Suprapubic skin (tissue), 4 donors: Measurements from ENCODE around the gene RTF2. TPM values are rescaled to one million over a fixed set of nuclear protein-coding genes. Genes with fewer than 3 reads are reported as not detected.
"Not testable (repeated sequence)": the region's sequence is repeated elsewhere in the genome, so short reads cannot be mapped to it uniquely, and the experiment has no call there.

ENCODE experiments used
- DNase-seq, 2 donors: peaks; one replicate each; pipeline ENCODE4 v3.0.0-alpha.2; 2019; ENCODE audit warnings: low spot score in 2 of 2
- H3K27ac ChIP-seq: fragments of 200-600 bp; sonication (generic); one replicate; pipeline ENCODE4 v1.5.1; 2019
- H3K27me3 ChIP-seq: fragments of 200-600 bp; sonication (generic); one replicate; pipeline ENCODE4 v1.5.1; 2019
- H3K36me3 ChIP-seq: fragments of 200-600 bp; sonication (generic); one replicate; pipeline ENCODE4 v1.5.1; 2019
- H3K4me1 ChIP-seq: fragments of 200-600 bp; sonication (generic); one replicate; pipeline ENCODE4 v1.5.1; 2019
- H3K4me3 ChIP-seq: fragments of 200-600 bp; sonication (generic); one replicate; pipeline ENCODE4 v1.5.1; 2019; ENCODE audit warnings: mild to moderate bottlenecking
- H3K9me3 ChIP-seq: fragments of 200-600 bp; sonication (generic); one replicate; pipeline ENCODE4 v1.5.1; 2019
- EP300 ChIP-seq: sonication (generic); formaldehyde crosslinking; IDR thresholded peaks from one replicate; pipeline ENCODE4 v1.6.1; 2017; ENCODE audit warnings: antibody characterized with exemption
- POLR2A ChIP-seq, 2 donors: fragments of 450-650 bp; IDR thresholded peaks; one replicate each; pipeline ENCODE4 v1.6.1; 2017; ENCODE audit warnings: antibody characterized with exemption in 2 of 2, mild to moderate bottlenecking in 2 of 2, moderate library complexity in 2 of 2
- POLR2AphosphoS5 ChIP-seq, 3 donors: sonication (generic); formaldehyde crosslinking; IDR thresholded peaks; one replicate each; pipeline ENCODE4 v1.6.1; 2017; ENCODE audit warnings: antibody characterized with exemption in 3 of 3
- WGBS: methylation state at CpG from one replicate; pipeline ENCODE4 v1.1.5; 2018; 5-methylcytosine and 5-hydroxymethylcytosine counted together
- total RNA-seq, 4 donors: library from RNA; depleted of rRNA; stranded (reverse); fragments of >200 nt; gene quantifications; one replicate each; pipeline ENCODE4 v1.1.0, GENCODE V29; 2016
- TF ChIP-seq, protein P1 (sequence below), 2 donors: fragments of 200-600 bp in 1 of 2; fragments of 450-650 bp in 1 of 2; sonication (generic) in 1 of 2; IDR thresholded peaks; one replicate each; pipeline ENCODE4 v1.5.1; 2016 to 2019; ENCODE audit warnings: antibody characterized with exemption in 2 of 2, mild to moderate bottlenecking in 1 of 2, moderate library complexity in 1 of 2

Gene RTF2
- total RNA-seq, 4 donors from 2014 or later, result 42.9 to 57.0 (median 47.0) TPM

- TF ChIP-seq, protein P1, sequence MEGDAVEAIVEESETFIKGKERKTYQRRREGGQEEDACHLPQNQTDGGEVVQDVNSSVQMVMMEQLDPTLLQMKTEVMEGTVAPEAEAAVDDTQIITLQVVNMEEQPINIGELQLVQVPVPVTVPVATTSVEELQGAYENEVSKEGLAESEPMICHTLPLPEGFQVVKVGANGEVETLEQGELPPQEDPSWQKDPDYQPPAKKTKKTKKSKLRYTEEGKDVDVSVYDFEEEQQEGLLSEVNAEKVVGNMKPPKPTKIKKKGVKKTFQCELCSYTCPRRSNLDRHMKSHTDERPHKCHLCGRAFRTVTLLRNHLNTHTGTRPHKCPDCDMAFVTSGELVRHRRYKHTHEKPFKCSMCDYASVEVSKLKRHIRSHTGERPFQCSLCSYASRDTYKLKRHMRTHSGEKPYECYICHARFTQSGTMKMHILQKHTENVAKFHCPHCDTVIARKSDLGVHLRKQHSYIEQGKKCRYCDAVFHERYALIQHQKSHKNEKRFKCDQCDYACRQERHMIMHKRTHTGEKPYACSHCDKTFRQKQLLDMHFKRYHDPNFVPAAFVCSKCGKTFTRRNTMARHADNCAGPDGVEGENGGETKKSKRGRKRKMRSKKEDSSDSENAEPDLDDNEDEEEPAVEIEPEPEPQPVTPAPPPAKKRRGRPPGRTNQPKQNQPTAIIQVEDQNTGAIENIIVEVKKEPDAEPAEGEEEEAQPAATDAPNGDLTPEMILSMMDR (IDR thresholded peaks at IDR 0.05), result no peak
- no peak overlapping the region for H3K27ac ChIP-seq
- H3K9me3 ChIP-seq, result peaks cover 16% of the 10 kb centered on the region
- 95% methylated on average over 14 of the region's 14 CpGs for WGBS
- H3K36me3 ChIP-seq, result peaks cover 72% of the 10 kb centered on the region
- peak; percentile 37 to 74 for DNase-seq
- H3K4me3 ChIP-seq, result no peak overlapping the region
- H3K27me3 ChIP-seq, result no peaks in the 10 kb centered on the region
- H3K4me1 ChIP-seq, result no peaks in the 10 kb centered on the region
These were observed 49.7 kb downstream of the RTF2 start for GRCh38 chr20:56518126-56518525.

DNA sequence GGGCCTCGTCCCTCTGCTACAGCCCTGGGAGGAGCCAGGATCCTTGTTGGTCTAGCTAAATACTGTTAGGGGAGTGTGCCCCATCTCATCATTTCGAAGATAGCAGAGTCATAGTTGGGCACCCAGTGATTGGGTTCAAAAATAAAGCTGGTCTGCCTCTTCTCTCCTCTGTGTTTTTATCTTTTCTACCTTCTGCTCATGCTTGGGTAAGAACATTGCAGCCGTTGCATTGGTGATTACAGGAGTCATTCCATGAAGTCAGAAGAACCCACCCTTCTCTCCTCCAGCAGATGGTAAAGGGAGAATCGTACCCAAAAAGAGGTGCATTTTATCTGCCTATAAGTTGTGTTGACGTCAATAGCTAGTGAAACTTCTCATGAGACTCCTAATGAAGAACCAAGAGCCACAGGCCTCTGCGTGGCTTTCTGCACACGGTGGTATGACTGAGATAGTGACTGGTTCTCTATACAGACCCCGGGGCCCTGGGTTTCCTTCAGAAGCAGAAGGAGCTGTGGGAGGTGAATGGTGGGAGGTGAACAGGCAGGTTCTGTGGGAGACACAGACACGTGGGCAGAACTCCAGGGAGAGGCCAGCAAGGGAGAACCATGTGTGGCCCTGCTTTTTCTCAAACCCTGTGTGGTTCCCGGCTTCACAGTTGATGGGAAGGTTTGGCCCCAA is 50.4 kb downstream of the RTF2 start:
- Histone ChIP-seq H3K4me1 (no peaks in the 10 kb centered on the region), H3K9me3 (peaks cover 16% of the 10 kb centered on the region), H3K27ac (no peak overlapping the region), H3K36me3 (peaks cover 65% of the 10 kb centered on the region), H3K27me3 (no peaks in the 10 kb centered on the region), H3K4me3 (no peak overlapping the region)
- DNase-seq, result peak; percentile 15 to 67
- WGBS, result 92% methylated on average over 10 of the region's 10 CpGs
- TF ChIP-seq EP300 (no peak), POLR2AphosphoS5 (IDR thresholded peaks at IDR 0.05) (no peak), POLR2A (IDR thresholded peaks at IDR 0.05) (no peak)
- TF ChIP-seq, protein P1 (IDR thresholded peaks at IDR 0.05), result no peak

- no peak overlapping the region for H3K4me3 ChIP-seq
- peak; percentile 21 to 31 for DNase-seq
- TF ChIP-seq POLR2AphosphoS5 (IDR thresholded peaks at IDR 0.05) (no peak), POLR2A (IDR thresholded peaks at IDR 0.05) (no peak), EP300 (no peak)
- TF ChIP-seq, protein P1 (IDR thresholded peaks at IDR 0.05), result no peak
- no peaks in the 10 kb centered on the region for H3K27me3 ChIP-seq
- 94% methylated on average over 10 of the region's 10 CpGs for WGBS
- no peak overlapping the region for H3K27ac ChIP-seq
- H3K4me1 ChIP-seq, result no peaks in the 10 kb centered on the region
- peaks cover 16% of the 10 kb centered on the region for H3K9me3 ChIP-seq
- peaks cover 60% of the 10 kb centered on the region for H3K36me3 ChIP-seq
These were observed 51.1 kb downstream of the RTF2 start for GRCh38 chr20:56519551-56519950.

DNA sequence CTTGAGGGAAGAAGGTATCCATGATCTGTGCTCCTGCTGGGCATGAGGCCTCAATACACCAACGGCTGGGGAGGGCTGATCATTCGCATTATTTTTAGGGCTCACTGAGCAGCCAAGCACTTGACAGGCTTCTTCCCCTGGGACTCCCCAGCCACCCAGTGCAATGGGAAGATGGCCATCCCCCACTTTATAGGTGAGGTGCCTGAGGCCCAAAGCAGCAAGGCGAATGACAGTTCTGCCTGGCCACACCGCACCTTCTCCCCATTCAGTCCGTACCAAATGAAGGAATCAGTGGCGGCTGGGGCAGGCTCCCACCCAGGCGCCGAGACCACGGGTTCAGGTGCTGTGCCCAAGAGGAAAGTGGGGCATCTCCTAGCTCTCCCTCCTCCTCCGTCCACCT is 51.8 kb downstream of the RTF2 start:
- DNase-seq, result peak; percentile 33 to 40
- Histone ChIP-seq H3K36me3 (peaks cover 58% of the 10 kb centered on the region), H3K27ac (no peak overlapping the region), H3K4me1 (no peaks in the 10 kb centered on the region), H3K4me3 (no peak overlapping the region), H3K9me3 (peaks cover 16% of the 10 kb centered on the region), H3K27me3 (no peaks in the 10 kb centered on the region)
- WGBS, result 100% methylated on average over 9 of the region's 10 CpGs
- no peak for TF ChIP-seq POLR2A (IDR thresholded peaks at IDR 0.05)

DNA sequence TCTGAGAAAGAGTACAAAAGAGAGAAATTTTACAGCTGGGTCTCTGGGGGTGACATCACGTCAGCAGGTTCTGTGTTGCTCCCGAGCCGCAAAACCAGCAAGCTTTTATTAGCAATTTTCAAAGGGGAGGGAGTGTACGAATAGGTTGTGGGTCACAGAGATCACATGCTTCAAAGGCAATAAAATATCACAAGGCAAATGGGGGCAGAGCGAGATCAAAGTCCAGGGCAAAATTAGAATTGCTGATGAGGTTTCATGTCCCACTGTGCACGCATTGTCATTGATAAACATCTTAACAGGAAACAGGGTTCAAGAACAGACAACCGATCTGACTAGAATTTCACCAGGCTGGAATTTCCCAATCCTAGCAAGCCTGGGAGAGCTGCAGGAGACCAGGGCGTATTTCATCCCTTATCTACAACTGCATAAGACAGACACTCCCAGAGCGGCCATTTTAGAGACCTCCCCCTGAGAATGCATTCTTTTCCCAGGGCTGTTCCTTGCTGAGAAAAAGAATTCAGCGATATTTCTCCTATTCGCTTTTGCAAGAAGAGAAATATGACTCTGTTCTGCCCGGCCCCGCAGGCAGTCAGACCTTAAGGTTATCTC is 52.4 kb downstream of the RTF2 start:
- WGBS, result 89% methylated on average over 13 of the region's 13 CpGs
- Histone ChIP-seq H3K36me3 (peaks cover 53% of the 10 kb centered on the region), H3K9me3 (peaks cover 16% of the 10 kb centered on the region)
- H3K4me3 ChIP-seq, H3K27me3 ChIP-seq, H3K4me1 ChIP-seq, H3K27ac ChIP-seq: not testable (repeated sequence)
- peak; percentile 2 to 21 for DNase-seq

- WGBS, result 87% methylated on average over 6 of the region's 6 CpGs
- DNase-seq, result peak in 1 of 2 donors; percentile 65
- TF ChIP-seq POLR2AphosphoS5 (IDR thresholded peaks at IDR 0.05), result no peak
- TF ChIP-seq EP300, result no peak
- TF ChIP-seq, protein P1 (IDR thresholded peaks at IDR 0.05), result no peak
- TF ChIP-seq POLR2A (IDR thresholded peaks at IDR 0.05), result no peak
- Histone ChIP-seq H3K36me3 (peaks cover 40% of the 10 kb centered on the region), H3K4me1 (no peaks in the 10 kb centered on the region), H3K27ac (no peak overlapping the region), H3K4me3 (no peak overlapping the region), H3K27me3 (no peaks in the 10 kb centered on the region), H3K9me3 (peaks cover 16% of the 10 kb centered on the region)
These were observed 53.9 kb downstream of the RTF2 start for GRCh38 chr20:56522311-56522710.

GRCh38 chr20:56524444-56524843 is 56.0 kb downstream of the RTF2 start, which contains the start of gene FAM209A:
Gene FAM209A, plus strand, starts transcription at chr20:56524744. Its CDS starts 65 bp downstream, at chr20:56524809.
- not testable (repeated sequence) for H3K4me3 ChIP-seq, H3K4me1 ChIP-seq, H3K27me3 ChIP-seq, DNase-seq, H3K27ac ChIP-seq
- WGBS, result 60% methylated on average over 3 of the region's 7 CpGs
- Histone ChIP-seq H3K36me3 (peaks cover 18% of the 10 kb centered on the region), H3K9me3 (peaks cover 16% of the 10 kb centered on the region)
